GM18907 (cell line): ENCODE results near the gene CC2D1B.

Source experiments
- ATAC-seq: cut with Tn5 transposase; IDR thresholded peaks from one replicate; pipeline ENCODE4 v1.9.1; 2021; ENCODE audit warnings: mild to moderate bottlenecking, moderate library complexity; ENCODE audit not compliant: unreplicated experiment

Gene CC2D1B

GRCh38 chr1:52360595-52360968 is 5.4 kb downstream of the CC2D1B start:
- no peak for ATAC-seq

GRCh38 chr1:52359676-52360594 is 6.1 kb downstream of the CC2D1B start:
- no peak for ATAC-seq

GRCh38 chr1:52358851-52359497 is 7.0 kb downstream of the CC2D1B start:
- ATAC-seq, result no peak

GRCh38 chr1:52357397-52357796 is 8.6 kb downstream of the CC2D1B start:
- ATAC-seq, result no peak

- ATAC-seq, result no peak
These were observed 9.1 kb downstream of the CC2D1B start for GRCh38 chr1:52356818-52357355.

GRCh38 chr1:52355847-52356505 is 10.0 kb downstream of the CC2D1B start:
- ATAC-seq, result no peak

- ATAC-seq, result no peak
These were observed 10.6 kb downstream of the CC2D1B start for GRCh38 chr1:52355436-52355835.

- no peak for ATAC-seq
These were observed 13.3 kb downstream of the CC2D1B start for GRCh38 chr1:52352690-52353089.

GRCh38 chr1:52348704-52349300 is 17.2 kb downstream of the CC2D1B start:
- no peak for ATAC-seq

- no peak for ATAC-seq
These were observed 19.4 kb downstream of the CC2D1B start for GRCh38 chr1:52346653-52347052.

- no peak for ATAC-seq
These were observed 20.8 kb downstream of the CC2D1B start for GRCh38 chr1:52345252-52345651.

- no peak for ATAC-seq
These were observed 22.0 kb downstream of the CC2D1B start for GRCh38 chr1:52343979-52344378.

- no peak for ATAC-seq
These were observed 24.2 kb downstream of the CC2D1B start for GRCh38 chr1:52341655-52342260.

- ATAC-seq, result no peak
These were observed 28.6 kb downstream of the CC2D1B start for GRCh38 chr1:52337439-52337838.

- ATAC-seq, result no peak
These were observed 31.0 kb downstream of the CC2D1B start for GRCh38 chr1:52334906-52335528.

- ATAC-seq, result no peak
These were observed 33.6 kb downstream of the CC2D1B start for GRCh38 chr1:52332411-52332810.

GRCh38 chr1:52328615-52329014 is 37.4 kb downstream of the CC2D1B start:
- ATAC-seq, result no peak

- ATAC-seq, result no peak
These were observed 40.2 kb downstream of the CC2D1B start for GRCh38 chr1:52325786-52326185.

- ATAC-seq, result no peak
These were observed 42.3 kb downstream of the CC2D1B start for GRCh38 chr1:52323731-52324130.

- ATAC-seq, result no peak
These were observed 44.9 kb downstream of the CC2D1B start for GRCh38 chr1:52321061-52321460.
